GM08714 (cell line): Measurements from ENCODE around the gene LOXL4.

Source experiments
- H3K4me3 ChIP-seq: fragments of 200-500 bp; sonication (Bioruptor generic); 2 replicates; pipeline ENCODE4 v1.5.1; 2014; ENCODE audit warnings: mild to moderate bottlenecking, low read length, inconsistent platforms
- ZNF274 ChIP-seq: IDR thresholded peaks from 2 replicates; pipeline ENCODE4 v1.6.1; 2012; ENCODE audit warnings: mild to moderate bottlenecking, low read depth, low read length

LOXL4 gene

GRCh38 chr10:98273057-98273850 is 5.3 kb upstream of the LOXL4 start:
- no peak for TF ChIP-seq ZNF274
- no peak overlapping the region for H3K4me3 ChIP-seq

- no peak for TF ChIP-seq ZNF274
- no peak overlapping the region for H3K4me3 ChIP-seq
Observed at GRCh38 chr10:98272656-98273055, 4.7 kb upstream of the LOXL4 start.

- H3K4me3 ChIP-seq: no peak overlapping the region
- TF ChIP-seq ZNF274: no peak
Observed at GRCh38 chr10:98272245-98272644, 4.3 kb upstream of the LOXL4 start.

GRCh38 chr10:98270786-98271185 is 2.8 kb upstream of the LOXL4 start:
- no peak for TF ChIP-seq ZNF274
- no peak overlapping the region for H3K4me3 ChIP-seq

- TF ChIP-seq ZNF274: no peak
- H3K4me3 ChIP-seq: no peak overlapping the region
Observed at GRCh38 chr10:98270073-98270740, 2.2 kb upstream of the LOXL4 start.

GRCh38 chr10:98269435-98269912 is 1.5 kb upstream of the LOXL4 start:
- no peak for TF ChIP-seq ZNF274
- no peak overlapping the region for H3K4me3 ChIP-seq

GRCh38 chr10:98268694-98269431 is 869 bp upstream of the LOXL4 start:
- H3K4me3 ChIP-seq: no peak overlapping the region
- TF ChIP-seq ZNF274: no peak

- no peak for TF ChIP-seq ZNF274
Observed at GRCh38 chr10:98267069-98267893, 713 bp downstream of the LOXL4 start.

GRCh38 chr10:98266647-98267046 is 1.3 kb downstream of the LOXL4 start:
- H3K4me3 ChIP-seq: no peak overlapping the region
- TF ChIP-seq ZNF274: no peak

More at GRCh38 chr10:98267069-98267893, 713 bp downstream of the LOXL4 start:
- H3K4me3 ChIP-seq: no peak overlapping the region

GRCh38 chr10:98265403-98266378 is 2.3 kb downstream of the LOXL4 start:
- no peak for TF ChIP-seq ZNF274
- H3K4me3 ChIP-seq: no peak overlapping the region

GRCh38 chr10:98264378-98265065 is 3.5 kb downstream of the LOXL4 start:
- TF ChIP-seq ZNF274: no peak
- no peak overlapping the region for H3K4me3 ChIP-seq

- no peak overlapping the region for H3K4me3 ChIP-seq
- TF ChIP-seq ZNF274: no peak
Observed at GRCh38 chr10:98263088-98263487, 4.9 kb downstream of the LOXL4 start.
